OCI-LY3 (cell line): ENCODE data around the gene SLC37A4.

Experiments used
- H2AFZ ChIP-seq: fragments of 200-600, 300-600 bp; shearing (Covaris generic); 2 replicates; pipeline ENCODE4 v1.6.0; 2014; ENCODE audit warnings: antibody characterized with exemption, low read depth, low read length
- H3K27ac ChIP-seq: fragments of 200-600, 300-600 bp; sonication (generic); 2 replicates; pipeline ENCODE4 v1.5.1; 2014; ENCODE audit warnings: mild to moderate bottlenecking, low read length, moderate library complexity, mixed read lengths
- H3K27me3 ChIP-seq: fragments of 200-600, 300-600 bp; sonication (generic); 2 replicates; pipeline ENCODE4 v1.6.1; 2014; ENCODE audit warnings: low read depth, low read length, mixed read lengths
- H3K36me3 ChIP-seq: fragments of 200-600, 300-600 bp; sonication (generic); replicated peaks from 2 replicates; pipeline ENCODE3; 2014; ENCODE audit warnings: low read depth, low read length, mixed read lengths
- H3K4me1 ChIP-seq: fragments of 300-600, 200-600 bp; sonication (generic); 2 replicates; pipeline ENCODE4 v1.6.1; 2014; ENCODE audit warnings: low read length, mixed read lengths
- H3K4me2 ChIP-seq: fragments of 200-600, 300-600 bp; sonication (generic); 2 replicates; pipeline ENCODE4 v1.6.1; 2014; ENCODE audit warnings: low read length, mixed read lengths
- H3K4me3 ChIP-seq: fragments of 300-600, 200-600 bp; sonication (generic); 2 replicates; pipeline ENCODE4 v1.5.1; 2014; ENCODE audit warnings: antibody characterized with exemption, mild to moderate bottlenecking, low read length, moderate library complexity
- H3K79me2 ChIP-seq: fragments of 300-600, 200-600 bp; shearing (Covaris generic); 2 replicates; pipeline ENCODE4 v1.6.1; 2014; ENCODE audit warnings: mild to moderate bottlenecking, low read length, mixed read lengths
- H3K9ac ChIP-seq: fragments of 300-600, 200-600 bp; shearing (Covaris generic); 2 replicates; pipeline ENCODE4 v1.6.0; 2014; ENCODE audit warnings: mild to moderate bottlenecking, low read length, moderate library complexity
- H3K9me3 ChIP-seq: fragments of 200-600, 300-600 bp; shearing (Covaris generic); 2 replicates; pipeline ENCODE4 v1.6.1; 2014; ENCODE audit warnings: low read length, mixed read lengths; ENCODE audit not compliant: insufficient read depth
- H4K20me1 ChIP-seq: fragments of 200-600, 300-600 bp; sonication (generic); 2 replicates; pipeline ENCODE4 v1.6.1; 2016; ENCODE audit warnings: low read length, mixed read lengths; ENCODE audit not compliant: insufficient read depth
- CTCF ChIP-seq: fragments of 200-600, 300-600 bp; sonication (generic); IDR thresholded peaks from 2 replicates; pipeline ENCODE4 v1.5.1; 2014; ENCODE audit warnings: antibody characterized with exemption, low read length, low read depth
- EZH2phosphoT487 ChIP-seq: fragments of 200-600 bp; shearing (Covaris generic); IDR thresholded peaks from 2 replicates; pipeline ENCODE4 v1.6.1; 2018; ENCODE audit warnings: antibody characterized with exemption, mixed run types, low read depth

The SLC37A4 gene

GRCh38 chr11:119030329-119031047, at the start of gene SLC37A4:
Gene SLC37A4 (minus strand): TSS chr11:119030877.
- no peak for TF ChIP-seq CTCF
- no peak for TF ChIP-seq EZH2phosphoT487
- Histone ChIP-seq H3K27me3 (no peaks in the 10 kb centered on the region), H3K27ac (peak within 1 kb of the TSS; percentile 53), H3K4me1 (peaks cover 19% of the 10 kb centered on the region), H3K4me2 (peak within 1 kb of the TSS; percentile 88), H3K4me3 (peak within 1 kb of the TSS; percentile 88), H3K79me2 (peaks cover 28% of the 10 kb centered on the region), H3K36me3 (peaks cover 26% of the 10 kb centered on the region), H3K9ac (peak within 1 kb of the TSS; percentile 91), H3K9me3 (no peaks in the 10 kb centered on the region), H2AFZ (peak within 1 kb of the TSS; percentile 79), H4K20me1 (no peaks in the 10 kb centered on the region)

- Histone ChIP-seq H4K20me1 (no peaks in the 10 kb centered on the region), H3K36me3 (peaks cover 18% of the 10 kb centered on the region)
Observed at GRCh38 chr11:119078675-119079420, 48.2 kb upstream of the SLC37A4 start.

GRCh38 chr11:119077839-119078238, 47.2 kb upstream of the SLC37A4 start:
- H4K20me1 ChIP-seq, result no peaks in the 10 kb centered on the region
- no peak overlapping the region for H2AFZ ChIP-seq
- no peak overlapping the region for H3K9ac ChIP-seq
- H3K4me2 ChIP-seq, result no peak overlapping the region
- no peak for TF ChIP-seq EZH2phosphoT487
- H3K4me1 ChIP-seq, result no peaks in the 10 kb centered on the region
- peaks cover 26% of the 10 kb centered on the region for H3K36me3 ChIP-seq
- no peaks in the 10 kb centered on the region for H3K79me2 ChIP-seq
- no peaks in the 10 kb centered on the region for H3K27me3 ChIP-seq
- no peak overlapping the region for H3K27ac ChIP-seq
- H3K4me3 ChIP-seq, result no peak overlapping the region
- no peaks in the 10 kb centered on the region for H3K9me3 ChIP-seq

More at GRCh38 chr11:119078675-119079420, 48.2 kb upstream of the SLC37A4 start:
- Histone ChIP-seq H3K4me3 (no peak overlapping the region), H3K4me2 (no peak overlapping the region), H3K9ac (no peak overlapping the region), H3K27me3 (no peaks in the 10 kb centered on the region), H3K9me3 (no peaks in the 10 kb centered on the region), H2AFZ (no peak overlapping the region), H3K27ac (no peak overlapping the region), H3K4me1 (no peaks in the 10 kb centered on the region), H3K79me2 (no peaks in the 10 kb centered on the region)
- TF ChIP-seq EZH2phosphoT487 (no peak), CTCF (no peak)

- peak within 1 kb of the TSS; percentile 53 for H3K27ac ChIP-seq
- peaks cover 6% of the 10 kb centered on the region for H3K4me1 ChIP-seq
- no peaks in the 10 kb centered on the region for H3K27me3 ChIP-seq
- H3K9ac ChIP-seq, result peak within 1 kb of the TSS; percentile 74
- no peaks in the 10 kb centered on the region for H4K20me1 ChIP-seq
- peaks cover 6% of the 10 kb centered on the region for H3K36me3 ChIP-seq
- H3K79me2 ChIP-seq, result peaks cover 20% of the 10 kb centered on the region
- H3K4me3 ChIP-seq, result peak within 1 kb of the TSS; percentile 87
- no peaks in the 10 kb centered on the region for H3K9me3 ChIP-seq
- no peak for TF ChIP-seq EZH2phosphoT487
- TF ChIP-seq CTCF, result no peak
- peak within 1 kb of the TSS; percentile 78 for H3K4me2 ChIP-seq
- peak within 1 kb of the TSS; percentile 85 for H2AFZ ChIP-seq
Observed at GRCh38 chr11:119067371-119068222, 36.9 kb upstream of the SLC37A4 start, which contains the start of gene VPS11. Gene VPS11 (plus strand): TSS chr11:119067818. CDS start chr11:119067824, 6 bp downstream.
